GM18519 (cell line): ENCODE data around the gene GRK6.

ENCODE experiments used
- ATAC-seq: cut with Tn5 transposase; IDR thresholded peaks from one replicate; pipeline ENCODE4 v1.9.1; 2021; ENCODE audit warnings: mild to moderate bottlenecking, moderate library complexity; ENCODE audit not compliant: unreplicated experiment, low FRiP score

GRK6 gene

GRCh38 chr5:177468329-177468684, 41.8 kb downstream of the GRK6 start:
- no peak for ATAC-seq

DNA sequence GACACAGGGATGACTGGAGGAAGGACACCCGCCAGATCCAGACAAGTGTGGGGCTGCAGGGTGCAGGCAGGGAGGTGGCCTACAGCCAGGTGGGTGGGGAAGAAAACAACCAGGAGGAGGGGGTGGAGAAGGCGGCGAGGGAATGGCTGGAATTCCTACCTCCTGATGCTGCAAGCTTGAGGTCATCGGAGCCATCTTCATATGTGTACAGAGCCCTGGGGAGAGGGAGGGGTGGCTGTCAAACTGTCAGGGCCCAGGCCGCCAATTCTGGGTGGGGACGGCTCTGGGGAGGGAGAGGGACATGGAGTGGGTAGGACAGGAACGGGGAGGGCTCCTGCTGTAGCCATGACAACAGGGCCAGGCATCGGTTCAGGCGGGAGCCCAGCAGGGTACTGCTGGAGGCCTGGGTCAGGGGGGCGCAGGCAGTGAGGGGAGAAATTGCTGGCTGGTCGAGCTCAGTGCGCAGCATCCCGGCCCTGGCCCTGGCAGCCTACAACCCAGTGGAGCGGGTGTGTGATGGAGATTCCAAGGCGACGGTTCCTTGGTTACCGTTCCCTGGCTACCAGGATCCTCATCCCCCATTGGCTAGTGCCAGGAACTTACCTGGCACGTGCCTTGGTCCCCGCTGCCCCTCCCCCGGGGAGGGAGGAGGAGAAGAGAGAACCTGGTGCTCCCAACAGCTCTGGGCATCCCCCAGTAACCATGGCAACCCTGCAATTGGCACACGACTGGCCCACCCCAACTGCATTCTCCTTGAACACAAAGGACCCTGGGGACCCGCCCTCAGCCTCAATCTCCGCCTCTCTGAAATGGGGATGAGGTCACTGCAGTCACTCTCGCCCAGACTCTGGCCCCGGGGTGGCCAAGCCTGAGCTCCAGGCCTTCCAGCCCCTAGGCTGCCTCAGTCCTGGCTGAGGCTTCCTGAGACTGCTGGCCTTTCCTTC, 42.5 kb downstream of the GRK6 start:
- no peak for ATAC-seq

GRCh38 chr5:177469750-177470525, 43.5 kb downstream of the GRK6 start:
- ATAC-seq: no peak

GRCh38 chr5:177470759-177471536, 44.5 kb downstream of the GRK6 start:
- ATAC-seq: no peak

GRCh38 chr5:177471610-177472356, 45.3 kb downstream of the GRK6 start:
- no peak for ATAC-seq

- no peak for ATAC-seq
These were observed 46.3 kb downstream of the GRK6 start for GRCh38 chr5:177472460-177473442.

- no peak for ATAC-seq
These were observed 47.0 kb downstream of the GRK6 start, which contains the start of gene DBN1 for GRCh38 chr5:177473443-177474001. Gene DBN1, minus strand, starts transcription at chr5:177473634. Its CDS starts 113 bp downstream, at chr5:177473521.

GRCh38 chr5:177474002-177474476, 47.6 kb downstream of the GRK6 start:
- ATAC-seq: no peak

- ATAC-seq: no peak
These were observed 48.5 kb downstream of the GRK6 start for GRCh38 chr5:177474846-177475562.

DNA sequence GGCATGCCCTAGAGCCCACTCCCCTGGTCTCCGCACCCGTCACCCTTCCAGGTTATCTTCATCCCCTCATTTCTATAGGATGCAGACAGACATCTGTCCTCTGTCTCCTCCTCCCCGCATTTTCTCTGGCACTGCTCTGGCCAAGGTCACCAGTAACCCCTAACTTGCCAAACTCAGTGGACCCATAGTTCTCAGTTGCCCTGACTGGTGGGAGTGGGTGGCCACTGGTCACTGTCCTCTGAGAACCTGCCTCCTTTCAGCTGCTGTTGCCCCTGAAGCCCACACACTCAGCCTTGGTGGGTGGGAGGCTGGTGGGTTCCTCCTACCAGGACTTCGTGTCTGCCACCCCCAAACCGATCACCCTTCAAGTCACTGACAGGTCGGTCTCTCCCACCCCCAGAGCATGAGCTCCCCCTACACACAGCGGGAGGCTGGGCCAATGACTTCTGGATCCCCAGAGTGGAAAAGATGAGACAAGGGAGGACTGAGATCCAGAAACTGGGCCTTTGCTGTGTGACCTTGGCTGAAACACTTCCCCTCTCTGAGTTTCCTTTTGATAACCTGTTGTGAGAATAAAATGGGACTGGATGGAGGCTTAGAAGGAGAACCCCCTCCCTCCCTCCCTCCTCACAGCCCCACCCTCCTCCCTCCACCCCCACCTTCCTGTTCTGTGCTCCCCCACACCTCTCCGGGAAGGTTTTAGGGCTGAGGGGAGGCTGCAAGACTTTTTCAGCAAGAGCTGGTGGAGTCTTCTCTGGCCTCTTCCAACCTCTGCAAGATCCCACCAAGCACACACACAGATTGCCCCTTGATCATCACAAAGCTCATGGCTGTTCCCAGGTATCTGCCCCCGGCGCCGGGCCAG, 49.3 kb downstream of the GRK6 start:
- no peak for ATAC-seq

- no peak for ATAC-seq
These were observed 50.2 kb downstream of the GRK6 start for GRCh38 chr5:177476531-177477233.

GRCh38 chr5:177477701-177478477, 51.4 kb downstream of the GRK6 start:
- no peak for ATAC-seq

GRCh38 chr5:177478711-177479646, 52.5 kb downstream of the GRK6 start:
- ATAC-seq: no peak

DNA sequence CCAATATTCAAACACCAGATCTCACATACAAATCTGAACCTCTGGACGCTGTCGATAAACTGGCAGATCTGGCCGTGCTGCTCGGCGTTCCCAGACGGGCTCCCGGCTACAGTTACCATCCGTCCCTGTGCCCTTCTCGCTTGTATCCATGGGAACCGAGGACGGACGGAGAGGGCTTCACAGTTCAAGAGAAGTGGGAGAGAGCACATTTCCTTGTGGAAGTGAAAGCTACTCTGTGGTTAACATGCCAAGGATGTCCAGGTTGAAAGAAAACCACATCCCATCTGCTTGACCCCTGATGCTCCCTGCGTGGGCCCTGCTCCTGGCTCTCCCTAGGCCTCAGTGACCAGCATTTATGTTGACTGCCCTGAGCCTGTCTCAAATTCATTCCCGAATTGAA, 53.3 kb downstream of the GRK6 start:
- no peak for ATAC-seq
